SJCRH30 (cell line): ENCODE data around the gene MAGI2. TPM values are rescaled to one million over a fixed set of nuclear protein-coding genes. Genes with fewer than 3 reads are reported as not detected.

ENCODE experiments used
- DNase-seq, 2 experiments: peaks; one replicate each; pipeline ENCODE4 v3.0.0-alpha.2; 2015 to 2020
- H3K27ac ChIP-seq: fragments of 250-450 bp; sonication (Bioruptor Pico); 2 replicates; pipeline ENCODE4 v1.5.1; 2020; ENCODE audit warnings: mild to moderate bottlenecking, moderate library complexity
- H3K27me3 ChIP-seq: fragments of 250-450 bp; sonication (Bioruptor Pico); 2 replicates; pipeline ENCODE4 v1.5.1; 2020; ENCODE audit warnings: mild to moderate bottlenecking, moderate library complexity
- H3K36me3 ChIP-seq: fragments of 250-450 bp; sonication (Bioruptor Pico); 2 replicates; pipeline ENCODE4 v1.5.1; 2020; ENCODE audit warnings: mild to moderate bottlenecking, moderate library complexity
- H3K4me1 ChIP-seq: fragments of 250-450 bp; sonication (Bioruptor Pico); 2 replicates; pipeline ENCODE4 v1.5.1; 2020; ENCODE audit warnings: mild to moderate bottlenecking, moderate library complexity
- H3K4me3 ChIP-seq: fragments of 250-450 bp; sonication (Bioruptor Pico); 2 replicates; pipeline ENCODE4 v1.5.1; 2020; ENCODE audit warnings: mild to moderate bottlenecking, moderate library complexity
- H3K9me3 ChIP-seq: fragments of 250-450 bp; sonication (Bioruptor Pico); replicated peaks from 2 replicates; pipeline ENCODE4 v1.5.1; 2020; ENCODE audit warnings: mild to moderate bottlenecking, moderate library complexity
- total RNA-seq: library from RNA; depleted of rRNA; stranded (reverse); fragments of >200 nt; shearing (Covaris generic); gene quantifications from 2 replicates; pipeline ENCODE4 v1.2.3, GENCODE V29; 2014

Gene MAGI2
- total RNA-seq, 1 experiment from 2014 or later: 2.4 TPM

DNA sequence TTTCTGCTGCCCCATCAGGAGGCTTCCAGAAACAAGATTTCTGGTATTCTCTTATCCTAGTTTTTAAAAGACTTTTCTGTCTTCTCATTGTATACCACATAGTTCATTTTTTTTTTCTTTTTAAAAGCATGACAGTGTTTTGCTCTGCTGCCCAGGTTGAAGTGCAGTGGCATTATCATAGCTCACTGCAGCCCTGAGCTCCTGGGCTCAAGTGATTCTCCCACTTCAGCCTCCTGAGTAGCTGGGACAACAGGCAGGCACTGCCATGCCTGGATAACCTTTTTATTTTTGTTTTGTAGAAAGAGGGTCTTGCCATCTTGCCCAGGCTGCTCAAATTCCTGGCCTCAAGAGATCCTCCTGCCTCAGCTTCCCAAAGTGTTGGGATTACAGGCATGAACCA lies 757.6 kb downstream of the MAGI2 start:
- Histone ChIP-seq H3K9me3 (no peaks in the 10 kb centered on the region), H3K36me3 (no peaks in the 10 kb centered on the region), H3K4me1 (no peaks in the 10 kb centered on the region), H3K4me3 (no peak overlapping the region), H3K27me3 (no peaks in the 10 kb centered on the region), H3K27ac (no peak overlapping the region)
- DNase-seq: no peak

DNA sequence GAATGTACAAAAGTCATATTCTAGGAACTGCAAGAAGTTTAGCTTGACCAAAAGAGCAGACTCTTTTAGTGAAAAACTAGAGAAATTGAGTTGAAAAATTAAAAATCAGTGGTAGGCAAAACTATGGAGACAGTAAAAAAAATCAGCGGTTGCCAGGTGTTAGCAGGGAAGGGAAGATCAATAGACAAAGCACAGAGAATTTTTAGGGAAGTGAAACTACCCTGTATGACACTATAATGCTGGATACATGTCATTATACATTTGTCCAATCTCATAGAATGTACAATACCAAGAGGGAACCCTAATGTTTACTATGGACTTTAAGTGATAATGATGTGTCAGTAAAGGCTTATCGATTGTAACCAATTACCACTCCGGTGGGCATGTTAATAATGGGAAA lies 761.9 kb downstream of the MAGI2 start:
- Histone ChIP-seq H3K4me3 (no peak overlapping the region), H3K9me3 (no peaks in the 10 kb centered on the region), H3K36me3 (no peaks in the 10 kb centered on the region), H3K27ac (no peak overlapping the region), H3K4me1 (no peaks in the 10 kb centered on the region), H3K27me3 (no peaks in the 10 kb centered on the region)
- DNase-seq: no peak

DNA sequence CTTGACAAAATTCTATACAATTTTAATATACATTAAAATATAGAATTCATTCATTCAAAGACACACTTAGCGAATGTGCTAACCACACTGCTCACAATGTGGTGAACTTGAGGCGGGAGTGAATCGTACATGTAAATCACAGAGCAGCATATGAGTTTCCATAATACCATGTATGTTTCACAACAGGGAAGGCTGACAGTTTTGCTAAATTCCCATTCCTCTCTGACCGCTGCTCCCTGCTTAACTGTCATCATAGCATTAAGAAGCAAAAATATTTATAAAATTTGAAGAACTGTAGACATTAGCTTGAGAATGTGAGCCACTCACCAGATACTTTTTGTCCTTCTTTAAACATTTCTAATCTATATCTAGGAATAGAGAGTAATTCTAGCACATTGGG lies 763.3 kb downstream of the MAGI2 start:
- Histone ChIP-seq H3K27me3 (no peaks in the 10 kb centered on the region), H3K36me3 (no peaks in the 10 kb centered on the region), H3K4me1 (no peaks in the 10 kb centered on the region), H3K27ac (no peak overlapping the region), H3K9me3 (no peaks in the 10 kb centered on the region), H3K4me3 (no peak overlapping the region)
- no peak for DNase-seq

DNA sequence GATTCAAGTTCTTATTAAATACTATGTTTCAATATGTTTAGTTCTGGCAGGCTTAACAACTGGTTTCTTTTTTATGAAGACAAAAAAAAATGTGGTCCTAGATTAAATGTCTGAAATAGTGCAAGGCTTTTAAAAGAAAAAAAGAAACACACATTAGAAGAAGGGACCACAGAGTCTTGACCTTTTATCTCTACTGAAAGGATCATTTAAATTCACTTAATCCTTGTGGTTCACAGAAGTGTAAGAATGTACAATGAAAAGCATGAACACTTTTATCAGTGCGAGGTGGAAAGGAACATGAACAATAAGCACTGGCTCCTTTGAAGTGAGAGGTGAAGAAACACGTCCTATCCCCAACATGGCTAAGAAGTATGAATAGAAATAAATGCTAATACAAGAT lies 765.1 kb downstream of the MAGI2 start:
- DNase-seq: no peak
- H3K4me1 ChIP-seq: no peaks in the 10 kb centered on the region
- no peaks in the 10 kb centered on the region for H3K9me3 ChIP-seq
- H3K27me3 ChIP-seq: no peaks in the 10 kb centered on the region
- no peak overlapping the region for H3K4me3 ChIP-seq
- H3K36me3 ChIP-seq: no peaks in the 10 kb centered on the region
- no peak overlapping the region for H3K27ac ChIP-seq

DNA sequence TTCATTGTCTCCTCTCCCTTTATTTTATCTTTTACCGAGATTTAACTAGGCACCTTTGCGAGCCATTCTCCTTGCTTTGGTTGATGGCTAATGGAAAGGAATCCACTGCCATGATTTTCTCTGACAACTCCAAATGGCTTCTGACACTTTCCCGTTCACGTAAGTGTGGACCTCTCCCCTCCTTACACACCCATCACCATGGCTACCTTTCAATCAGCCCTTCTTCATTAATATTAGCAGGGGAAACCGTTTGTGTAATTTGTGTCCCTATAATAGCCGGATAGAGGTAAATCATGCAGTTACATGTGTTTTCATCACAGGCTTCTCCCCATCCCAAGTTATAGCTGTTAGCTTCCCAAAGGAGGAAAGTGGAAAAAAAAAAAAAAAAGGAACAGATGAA lies 767.3 kb downstream of the MAGI2 start:
- DNase-seq: no peak
- no peak overlapping the region for H3K27ac ChIP-seq
- H3K27me3 ChIP-seq: no peaks in the 10 kb centered on the region
- no peaks in the 10 kb centered on the region for H3K4me1 ChIP-seq
- H3K4me3 ChIP-seq: no peak overlapping the region
- H3K9me3 ChIP-seq: no peaks in the 10 kb centered on the region
- H3K36me3 ChIP-seq: no peaks in the 10 kb centered on the region

DNA sequence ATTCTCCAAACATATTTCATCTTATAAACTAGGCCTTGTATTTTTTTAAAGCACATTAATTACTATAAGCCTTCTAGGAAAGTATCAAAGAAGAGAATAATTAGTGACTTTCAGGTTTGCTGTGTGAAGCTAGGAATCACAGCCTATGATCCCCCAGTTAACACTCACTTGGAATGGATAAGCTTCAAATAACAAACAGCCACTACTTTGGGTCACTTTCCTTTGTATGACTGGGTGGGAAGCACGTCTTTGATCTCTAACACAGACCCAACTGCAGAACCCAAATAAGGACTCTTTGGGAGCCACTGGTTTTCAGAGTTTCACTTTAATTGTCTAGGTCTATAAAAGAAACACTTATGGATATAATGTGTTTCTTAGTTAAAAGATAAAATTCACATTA lies 769.3 kb downstream of the MAGI2 start:
- Histone ChIP-seq H3K4me3 (no peak overlapping the region), H3K9me3 (no peaks in the 10 kb centered on the region)

DNA sequence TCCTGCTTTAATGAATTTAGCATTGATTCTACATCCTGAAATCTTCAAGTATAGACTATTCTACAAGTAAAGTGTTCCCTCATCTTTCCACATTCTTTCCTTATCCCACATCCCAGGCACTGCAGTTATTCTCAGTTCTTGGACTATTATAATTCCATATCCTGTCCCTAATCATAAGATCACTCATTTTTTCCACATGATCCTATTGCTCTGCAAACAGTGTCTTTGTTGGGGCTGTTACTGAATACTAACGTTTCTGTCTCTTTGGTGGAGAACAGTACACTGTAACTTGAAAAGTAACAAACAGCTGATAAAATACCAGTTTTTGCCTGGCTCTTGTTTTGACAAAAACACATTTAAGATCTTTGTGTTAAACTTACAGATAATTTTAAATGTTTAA lies 769.9 kb downstream of the MAGI2 start:
- Histone ChIP-seq H3K4me1 (no peaks in the 10 kb centered on the region), H3K4me3 (no peak overlapping the region), H3K27ac (no peak overlapping the region), H3K9me3 (no peaks in the 10 kb centered on the region), H3K36me3 (no peaks in the 10 kb centered on the region), H3K27me3 (no peaks in the 10 kb centered on the region)
- DNase-seq: no peak

More for the DNA sequence above, 769.3 kb downstream of the MAGI2 start:
- no peaks in the 10 kb centered on the region for H3K36me3 ChIP-seq
- H3K27ac ChIP-seq: no peak overlapping the region
- no peaks in the 10 kb centered on the region for H3K4me1 ChIP-seq
- no peaks in the 10 kb centered on the region for H3K27me3 ChIP-seq
- DNase-seq: no peak

DNA sequence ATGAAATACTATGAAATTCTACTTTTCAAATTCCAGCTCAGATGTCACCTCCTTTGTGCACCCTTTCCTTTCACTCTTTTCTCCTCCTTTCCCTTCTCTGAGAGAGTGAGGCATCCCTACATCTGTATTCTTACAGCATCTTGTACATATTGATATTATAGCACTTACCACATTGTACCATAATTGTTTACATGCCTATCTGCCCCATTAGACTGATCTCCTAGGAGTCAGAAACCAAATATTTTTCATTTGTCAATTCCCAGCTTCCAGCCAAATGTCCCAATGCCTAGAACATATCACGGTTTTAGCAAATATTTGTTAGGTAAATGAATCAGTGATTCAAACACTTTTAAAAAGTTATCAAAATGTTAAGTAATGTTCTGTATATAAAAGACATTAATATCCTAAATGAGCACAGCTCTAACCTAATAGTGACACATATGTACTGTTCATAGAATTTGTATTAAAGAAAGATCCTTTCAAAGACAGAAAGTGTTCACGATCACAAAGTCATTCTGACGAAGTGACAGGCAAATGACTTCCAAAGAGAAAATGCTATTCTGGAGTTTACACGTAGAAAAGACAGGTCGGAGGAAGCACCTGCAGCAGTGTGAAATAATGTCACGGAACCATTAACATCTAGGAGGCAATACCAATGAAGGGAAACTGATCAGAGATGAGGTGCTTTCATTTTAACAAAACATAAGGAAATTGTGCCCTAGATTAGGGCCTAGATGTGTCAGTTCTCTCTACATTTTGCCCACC lies 774.2 kb downstream of the MAGI2 start:
- no peaks in the 10 kb centered on the region for H3K4me1 ChIP-seq
- H3K27me3 ChIP-seq: no peaks in the 10 kb centered on the region
- no peak overlapping the region for H3K27ac ChIP-seq
- DNase-seq: no peak
- no peaks in the 10 kb centered on the region for H3K36me3 ChIP-seq
- H3K9me3 ChIP-seq: no peaks in the 10 kb centered on the region
- H3K4me3 ChIP-seq: no peak overlapping the region

DNA sequence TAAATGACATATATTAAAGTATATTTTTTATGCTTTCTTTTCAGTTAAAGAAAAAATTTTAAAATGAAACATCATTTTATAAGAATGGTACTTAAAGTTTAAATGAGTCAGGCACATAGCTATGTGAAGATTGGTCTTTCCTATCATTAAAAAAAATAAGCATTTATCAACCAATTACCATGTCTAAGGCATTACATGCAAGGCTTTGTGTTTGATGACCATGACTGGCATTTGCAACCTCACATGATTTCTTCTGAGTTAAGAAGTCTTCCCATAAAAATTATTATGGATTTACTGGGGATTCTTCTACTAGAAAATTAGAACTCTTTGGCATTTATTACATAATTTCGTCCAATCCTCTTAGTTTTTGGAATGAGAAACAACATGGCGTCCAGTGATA lies 776.1 kb downstream of the MAGI2 start:
- H3K4me3 ChIP-seq: no peak overlapping the region
- H3K36me3 ChIP-seq: no peaks in the 10 kb centered on the region
- H3K27me3 ChIP-seq: no peaks in the 10 kb centered on the region
- no peaks in the 10 kb centered on the region for H3K4me1 ChIP-seq
- H3K27ac ChIP-seq: no peak overlapping the region
- no peaks in the 10 kb centered on the region for H3K9me3 ChIP-seq
- no peak for DNase-seq

DNA sequence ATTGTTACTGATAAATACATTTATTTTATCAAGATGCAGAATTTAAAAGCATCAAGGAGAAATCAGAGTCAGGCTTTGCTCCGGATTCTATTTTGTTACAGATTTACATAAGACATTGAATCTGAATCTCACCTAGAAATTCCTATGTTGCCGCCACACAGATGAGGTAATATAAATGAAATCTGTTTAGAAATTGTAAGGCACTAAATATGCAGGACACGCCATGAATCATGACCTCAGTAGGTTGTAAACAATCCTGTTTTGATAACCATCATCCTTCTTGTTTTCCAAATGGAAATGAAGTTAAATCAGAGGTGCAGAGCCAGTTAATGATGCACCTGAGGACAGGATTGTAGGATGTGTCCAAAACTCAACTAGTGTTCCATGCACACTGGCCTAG lies 778.0 kb downstream of the MAGI2 start:
- H3K36me3 ChIP-seq: no peaks in the 10 kb centered on the region
- no peaks in the 10 kb centered on the region for H3K27me3 ChIP-seq
- no peak overlapping the region for H3K4me3 ChIP-seq
- no peak for DNase-seq
- H3K4me1 ChIP-seq: no peaks in the 10 kb centered on the region
- no peaks in the 10 kb centered on the region for H3K9me3 ChIP-seq
- no peak overlapping the region for H3K27ac ChIP-seq

DNA sequence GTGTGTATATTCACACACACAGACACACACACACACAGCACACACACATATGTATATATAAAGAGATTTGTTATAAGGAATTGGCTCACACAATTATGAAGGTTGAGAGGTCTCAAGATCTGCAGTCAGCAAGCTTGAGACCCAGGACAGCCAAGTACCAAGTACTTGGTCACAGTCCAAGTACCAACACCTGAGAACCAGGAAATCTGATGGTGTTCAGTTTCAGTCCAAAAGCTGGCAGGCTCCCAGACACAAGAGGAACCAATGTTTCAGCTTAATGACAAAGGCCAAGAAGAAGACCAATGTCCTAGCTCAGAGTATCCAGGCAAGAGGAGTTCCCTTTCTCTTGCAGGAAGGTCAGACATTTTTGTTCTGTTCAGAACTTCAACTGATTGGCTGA lies 780.2 kb downstream of the MAGI2 start:
- DNase-seq: no peak
- Histone ChIP-seq H3K4me3 (no peak overlapping the region), H3K27me3 (no peaks in the 10 kb centered on the region), H3K9me3 (no peaks in the 10 kb centered on the region), H3K27ac (no peak overlapping the region), H3K36me3 (no peaks in the 10 kb centered on the region), H3K4me1 (no peaks in the 10 kb centered on the region)

DNA sequence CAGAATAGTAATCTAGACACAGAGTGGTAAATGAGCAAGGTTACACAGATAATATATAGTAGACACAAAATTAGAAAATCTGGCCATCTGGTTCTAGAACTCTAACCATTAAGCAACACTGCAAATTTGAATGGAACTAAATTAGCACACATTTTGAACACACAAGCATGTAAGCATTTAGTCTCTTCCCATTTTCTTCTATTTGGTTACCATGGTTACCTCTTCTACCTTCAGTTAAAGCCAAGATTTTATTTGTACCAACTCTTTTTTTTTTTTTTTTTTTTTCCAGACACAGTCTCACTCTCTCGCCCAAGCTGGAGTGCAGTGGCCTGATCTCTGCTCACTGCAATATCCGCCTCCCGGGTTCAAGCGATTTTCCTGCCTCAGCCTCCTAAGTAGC lies 790.5 kb downstream of the MAGI2 start:
- Histone ChIP-seq H3K36me3 (no peaks in the 10 kb centered on the region), H3K9me3 (no peaks in the 10 kb centered on the region)
- DNase-seq: no peak

DNA sequence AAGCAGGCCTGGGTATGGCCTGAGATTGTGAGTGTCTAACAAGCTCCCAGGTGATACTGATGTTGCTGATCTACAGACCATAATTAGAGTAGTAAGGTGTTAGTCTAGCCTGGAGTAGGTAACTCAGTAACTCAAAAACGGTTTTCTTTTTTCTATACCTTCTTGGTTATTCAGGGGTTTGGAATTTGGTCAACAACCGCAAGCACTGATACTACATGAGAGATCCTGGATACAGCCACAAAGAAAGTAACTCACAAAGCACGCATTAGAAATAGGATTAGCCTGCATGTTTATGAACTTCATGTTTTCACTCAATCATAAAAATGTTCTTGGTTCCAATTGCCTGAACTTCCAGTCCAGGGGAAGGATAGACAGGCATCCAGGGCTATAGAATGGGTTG lies 803.5 kb downstream of the MAGI2 start:
- Histone ChIP-seq H3K27ac (no peak overlapping the region), H3K36me3 (no peaks in the 10 kb centered on the region), H3K4me3 (no peak overlapping the region), H3K4me1 (no peaks in the 10 kb centered on the region), H3K9me3 (no peaks in the 10 kb centered on the region), H3K27me3 (no peaks in the 10 kb centered on the region)
- no peak for DNase-seq

More for the DNA sequence above, 790.5 kb downstream of the MAGI2 start:
- H3K27me3 ChIP-seq: no peaks in the 10 kb centered on the region
- no peaks in the 10 kb centered on the region for H3K4me1 ChIP-seq
- H3K27ac ChIP-seq: no peak overlapping the region
- H3K4me3 ChIP-seq: no peak overlapping the region

DNA sequence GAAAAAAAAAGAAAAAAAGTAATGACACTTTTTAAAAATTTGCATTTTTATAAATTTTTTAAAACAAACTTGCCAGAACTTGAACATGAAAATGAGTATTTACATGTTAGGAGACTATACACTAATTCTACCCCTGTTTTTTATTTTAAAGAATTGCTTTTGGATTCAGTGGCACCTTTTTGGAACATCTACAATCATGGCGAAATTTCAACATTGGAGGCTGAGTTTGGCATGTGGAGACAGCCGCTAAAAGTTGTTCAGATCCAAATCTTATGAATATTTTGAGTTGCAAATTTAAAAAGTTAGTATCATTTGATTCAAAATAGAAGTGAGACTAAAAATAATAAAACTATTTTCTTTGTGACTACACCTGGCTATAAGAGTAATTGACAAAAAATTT lies 804.2 kb downstream of the MAGI2 start:
- Histone ChIP-seq H3K27ac (no peak overlapping the region), H3K36me3 (no peaks in the 10 kb centered on the region), H3K4me1 (no peaks in the 10 kb centered on the region), H3K4me3 (no peak overlapping the region), H3K9me3 (no peaks in the 10 kb centered on the region), H3K27me3 (no peaks in the 10 kb centered on the region)
- no peak for DNase-seq

DNA sequence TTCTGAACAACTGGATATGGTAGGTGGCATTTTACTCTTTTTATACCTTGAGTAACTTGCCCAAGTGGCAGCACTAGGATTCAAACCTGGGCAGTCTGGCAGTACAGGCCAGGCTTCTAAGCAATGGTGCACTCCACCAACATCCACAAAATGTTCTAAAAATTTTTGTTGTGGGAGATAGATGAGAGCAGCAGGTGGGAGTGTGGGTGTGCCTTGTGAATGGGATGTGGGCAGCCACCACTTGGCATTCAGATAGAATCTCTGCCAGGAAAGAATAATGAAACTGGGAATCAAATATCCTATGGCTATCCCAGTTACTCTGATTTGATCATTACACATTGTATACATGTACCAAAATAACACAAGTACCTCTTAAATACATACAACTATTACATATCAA lies 810.7 kb downstream of the MAGI2 start:
- H3K4me1 ChIP-seq: no peaks in the 10 kb centered on the region
- H3K27ac ChIP-seq: no peak overlapping the region
- H3K27me3 ChIP-seq: no peaks in the 10 kb centered on the region
- no peaks in the 10 kb centered on the region for H3K36me3 ChIP-seq
- no peak for DNase-seq
- H3K9me3 ChIP-seq: no peaks in the 10 kb centered on the region
- H3K4me3 ChIP-seq: no peak overlapping the region

DNA sequence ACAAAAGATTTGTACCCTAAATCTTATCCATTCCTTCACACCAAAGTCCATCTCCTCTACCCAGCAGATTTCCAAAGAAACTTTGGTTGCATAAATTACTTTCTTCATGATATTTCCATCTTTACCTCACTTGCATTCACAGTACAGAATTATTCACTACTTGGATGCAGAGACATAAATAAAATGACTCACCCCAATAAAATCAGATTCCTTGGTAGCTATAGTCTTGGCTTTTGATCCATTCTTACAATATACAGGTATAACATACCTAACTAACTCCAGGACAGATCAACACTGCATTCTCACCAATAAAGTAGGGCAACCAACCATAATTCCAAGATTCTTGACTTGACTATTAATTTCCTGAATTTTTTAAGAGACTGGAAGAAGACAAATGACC lies 815.1 kb downstream of the MAGI2 start:
- Histone ChIP-seq H3K27me3 (no peaks in the 10 kb centered on the region), H3K9me3 (no peaks in the 10 kb centered on the region), H3K36me3 (no peaks in the 10 kb centered on the region), H3K27ac (no peak overlapping the region), H3K4me3 (no peak overlapping the region), H3K4me1 (no peaks in the 10 kb centered on the region)
- no peak for DNase-seq
